Fibroblast of villous mesenchyme (primary cell): ENCODE data around the gene CFAP141. TPM values are rescaled to one million over a fixed set of nuclear protein-coding genes. Genes with fewer than 3 reads are reported as not detected.
"Not testable (repeated sequence)": the region's sequence is repeated elsewhere in the genome, so short reads cannot be mapped to it uniquely, and the experiment has no call there.

Experiments
- DNase-seq: peaks from one replicate; pipeline ENCODE4 v3.0.0-alpha.2; 2010; ENCODE audit warnings: low read depth
- H3K4me3 ChIP-seq: 2 replicates; pipeline ENCODE4 v1.5.1; 2011; ENCODE audit warnings: low read depth, mild to moderate bottlenecking, low read length
- total RNA-seq: library from RNA; depleted of rRNA; stranded (reverse); fragments of >200 nt; gene quantifications from 2 replicates; pipeline ENCODE4 v1.2.3, GENCODE V29; 2012
- TF ChIP-seq, protein P1 (sequence below): IDR thresholded peaks from 2 replicates; pipeline ENCODE4 v1.5.1; 2012; ENCODE audit warnings: low read depth, mild to moderate bottlenecking, low read length; ENCODE audit not compliant: insufficient read depth

The CFAP141 gene
- total RNA-seq, 1 donor = not detected

DNA sequence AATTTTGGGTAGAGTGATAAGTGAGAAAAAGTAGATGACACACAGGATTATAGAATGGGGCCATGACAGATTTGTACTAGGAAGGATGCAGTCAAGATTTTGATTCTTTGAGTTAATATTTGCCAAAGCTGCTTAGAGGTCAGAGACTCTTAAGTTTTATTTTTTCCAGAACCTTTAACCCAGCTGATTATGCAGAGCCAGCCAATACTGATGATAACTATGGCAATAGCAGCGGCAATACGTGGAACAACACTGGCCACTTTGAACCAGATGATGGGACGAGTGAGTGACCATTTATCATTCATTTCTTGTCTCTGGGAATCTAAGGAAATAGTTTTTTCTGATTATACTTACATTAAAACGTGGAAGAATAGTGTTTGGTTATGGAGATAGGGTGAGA, 30.7 kb upstream of the CFAP141 start:
- H3K4me3 ChIP-seq = no peak overlapping the region

DNA sequence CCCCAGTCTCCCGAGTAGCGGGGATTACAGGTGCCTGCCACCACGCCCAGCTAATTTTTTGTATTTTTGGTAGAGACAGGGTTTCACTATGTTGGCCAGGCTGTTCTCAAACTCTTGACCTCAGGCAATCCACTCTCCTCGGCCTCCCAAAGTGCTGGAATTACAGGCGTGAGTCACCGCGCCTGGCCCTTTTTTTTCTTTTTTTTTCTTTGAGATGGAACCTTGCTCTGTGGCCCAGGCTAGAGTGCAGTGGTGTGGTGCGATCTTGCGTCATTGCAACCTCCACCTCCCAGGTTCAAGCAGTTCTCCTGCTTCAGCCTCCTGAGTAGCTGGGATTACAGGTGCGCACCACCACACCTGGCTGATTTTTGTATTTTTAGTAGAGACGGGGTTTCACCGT, 27.0 kb upstream of the CFAP141 start:
- H3K4me3 ChIP-seq, DNase-seq: not testable (repeated sequence)

More for the DNA sequence above, 30.7 kb upstream of the CFAP141 start:
- no peak for DNase-seq
- TF ChIP-seq, protein P1, sequence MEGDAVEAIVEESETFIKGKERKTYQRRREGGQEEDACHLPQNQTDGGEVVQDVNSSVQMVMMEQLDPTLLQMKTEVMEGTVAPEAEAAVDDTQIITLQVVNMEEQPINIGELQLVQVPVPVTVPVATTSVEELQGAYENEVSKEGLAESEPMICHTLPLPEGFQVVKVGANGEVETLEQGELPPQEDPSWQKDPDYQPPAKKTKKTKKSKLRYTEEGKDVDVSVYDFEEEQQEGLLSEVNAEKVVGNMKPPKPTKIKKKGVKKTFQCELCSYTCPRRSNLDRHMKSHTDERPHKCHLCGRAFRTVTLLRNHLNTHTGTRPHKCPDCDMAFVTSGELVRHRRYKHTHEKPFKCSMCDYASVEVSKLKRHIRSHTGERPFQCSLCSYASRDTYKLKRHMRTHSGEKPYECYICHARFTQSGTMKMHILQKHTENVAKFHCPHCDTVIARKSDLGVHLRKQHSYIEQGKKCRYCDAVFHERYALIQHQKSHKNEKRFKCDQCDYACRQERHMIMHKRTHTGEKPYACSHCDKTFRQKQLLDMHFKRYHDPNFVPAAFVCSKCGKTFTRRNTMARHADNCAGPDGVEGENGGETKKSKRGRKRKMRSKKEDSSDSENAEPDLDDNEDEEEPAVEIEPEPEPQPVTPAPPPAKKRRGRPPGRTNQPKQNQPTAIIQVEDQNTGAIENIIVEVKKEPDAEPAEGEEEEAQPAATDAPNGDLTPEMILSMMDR = no peak

DNA sequence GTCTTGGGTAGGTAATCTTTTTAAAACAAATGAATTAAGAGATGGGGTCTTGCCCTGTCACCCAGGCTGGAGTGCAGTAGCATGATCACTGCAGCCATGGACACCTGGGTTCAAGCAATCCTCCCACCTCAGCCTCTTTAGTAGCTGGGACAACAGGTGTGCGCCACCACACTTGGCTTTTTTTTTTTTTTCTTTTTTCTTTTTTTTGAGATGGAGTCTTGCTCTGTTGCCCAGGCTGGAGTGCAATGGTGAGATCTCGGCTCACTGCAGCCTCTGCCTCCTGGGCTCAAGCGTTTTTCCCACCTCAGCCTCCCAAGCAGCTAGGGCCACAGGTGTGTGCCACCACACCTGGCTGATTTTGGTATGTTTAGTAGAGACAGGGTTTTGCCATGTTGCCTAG, 25.0 kb upstream of the CFAP141 start:
- not testable (repeated sequence) for H3K4me3 ChIP-seq, DNase-seq

DNA sequence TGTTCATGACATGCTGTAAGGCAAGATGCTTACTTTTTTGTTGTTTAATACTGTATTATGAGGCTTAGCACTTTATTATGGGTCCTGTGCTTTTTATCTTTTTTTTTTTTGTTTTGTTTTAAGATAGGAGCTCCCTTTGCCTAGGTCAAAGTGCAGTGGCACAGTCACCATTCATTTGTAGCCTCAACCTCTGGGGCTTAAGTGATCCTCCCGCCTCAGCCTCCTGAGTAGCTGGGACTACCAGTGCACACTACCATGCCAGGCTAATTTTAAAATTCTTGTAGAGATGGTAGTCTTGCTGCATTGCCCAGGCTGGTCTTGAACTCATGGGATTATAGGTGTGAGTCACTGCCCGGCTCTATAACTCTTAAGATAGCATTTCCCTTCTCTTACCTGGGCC, 19.2 kb upstream of the CFAP141 start:
- DNase-seq = no peak
- TF ChIP-seq, protein P1 = no peak
- no peak overlapping the region for H3K4me3 ChIP-seq

DNA sequence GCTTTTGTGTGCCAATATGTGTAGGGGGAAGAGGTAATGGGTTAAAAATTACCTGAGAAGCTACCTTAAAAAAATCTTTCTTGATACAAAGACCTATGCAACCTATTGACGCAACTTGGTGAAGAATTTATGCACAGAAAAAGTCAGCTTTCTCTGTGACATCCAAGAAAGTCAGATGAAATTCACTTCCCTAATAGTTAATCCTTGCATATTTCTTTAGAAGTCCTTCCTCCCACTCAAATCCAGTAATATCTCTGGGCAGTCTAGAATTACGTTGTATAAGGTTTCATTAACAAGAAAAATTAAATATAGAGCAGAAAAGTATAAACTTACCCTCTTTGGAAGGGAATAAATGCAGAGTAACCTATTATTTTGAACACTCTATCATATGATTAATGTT, 17.5 kb upstream of the CFAP141 start:
- H3K4me3 ChIP-seq = peak overlapping the region; percentile 19
- TF ChIP-seq, protein P1 = no peak
- no peak for DNase-seq

DNA sequence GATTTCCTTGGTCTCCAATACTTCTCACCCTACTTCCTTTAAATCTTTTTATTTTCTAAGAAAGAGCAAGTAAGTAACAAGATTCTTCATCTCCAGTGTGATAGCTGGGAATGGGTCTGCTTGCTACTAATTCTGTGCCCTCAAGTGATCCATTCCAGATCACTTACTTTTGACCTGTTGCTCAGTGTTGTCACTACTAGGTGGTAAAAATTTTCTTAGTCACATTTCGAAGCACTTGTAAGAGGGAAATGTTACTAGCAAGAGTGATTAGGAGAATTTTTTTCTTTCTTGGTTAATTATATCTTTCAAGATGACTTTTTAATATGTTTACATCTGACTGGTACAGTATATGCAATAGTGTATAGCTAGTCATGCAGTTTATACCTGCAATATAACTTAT, 16.8 kb upstream of the CFAP141 start:
- DNase-seq = peak; percentile 35
- H3K4me3 ChIP-seq = peak overlapping the region; percentile 2
- TF ChIP-seq, protein P1 = no peak

DNA sequence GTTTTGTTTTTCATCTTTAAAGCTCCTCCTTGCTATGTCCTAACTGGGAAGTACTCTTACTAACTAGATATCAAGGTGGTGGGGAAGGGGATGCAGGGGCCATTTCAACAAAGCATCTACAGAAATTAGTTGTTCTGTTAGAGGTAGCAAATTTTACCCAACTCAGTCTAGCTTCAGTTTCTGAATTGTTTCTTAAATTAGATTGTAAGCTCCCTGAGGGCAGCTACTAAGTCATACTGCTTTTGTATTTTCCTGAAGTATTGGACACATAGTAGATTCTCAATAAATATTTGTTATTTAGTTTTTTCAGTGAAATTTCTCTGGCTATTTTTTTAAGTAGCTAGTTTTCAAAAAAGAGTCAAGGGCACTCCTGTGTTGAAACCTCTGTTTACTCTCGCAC, 16.4 kb upstream of the CFAP141 start:
- TF ChIP-seq, protein P1 = no peak
- peak; percentile 8 for DNase-seq
- H3K4me3 ChIP-seq = peak overlapping the region; percentile 89

DNA sequence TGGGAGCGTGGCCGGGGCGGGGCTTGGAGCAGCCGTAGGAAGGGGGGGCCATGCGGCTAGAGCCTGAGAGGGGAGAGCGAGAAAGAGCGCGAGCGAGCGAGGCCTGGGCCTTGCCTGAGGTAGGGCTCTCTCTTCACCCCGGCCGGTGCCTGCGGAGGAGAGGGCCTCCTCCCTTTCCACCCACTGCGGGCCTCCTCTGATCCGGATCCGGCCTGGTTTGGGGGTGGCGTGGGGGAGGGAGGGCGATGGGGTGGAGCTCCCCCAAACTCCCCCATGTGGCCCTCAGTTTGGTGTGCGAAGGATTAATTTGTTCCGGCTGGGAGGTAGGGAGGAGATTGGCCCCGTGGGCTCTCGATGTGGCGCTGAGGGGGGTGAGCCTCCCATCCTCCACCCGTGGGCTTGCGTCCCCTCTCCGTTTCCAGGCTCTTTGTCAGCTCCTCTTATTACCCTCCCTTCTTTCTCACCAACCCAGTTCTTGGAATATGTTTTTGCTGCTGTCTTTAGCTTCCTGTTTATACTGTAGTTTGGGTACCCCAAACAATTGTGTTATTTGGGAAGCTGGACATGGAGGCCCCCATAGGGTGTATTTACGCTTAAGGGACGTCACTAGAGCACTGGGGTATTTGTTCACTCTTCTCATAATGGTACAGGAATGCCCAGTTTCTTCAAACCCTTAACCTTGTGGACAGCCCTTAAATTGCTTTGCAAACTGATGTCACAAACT, 15.3 kb upstream of the CFAP141 start:
- peak overlapping the region; percentile 89 for H3K4me3 ChIP-seq
- DNase-seq = peak; percentile 85
- TF ChIP-seq, protein P1 = no peak
